ENCODE data around the gene RPH3AL. TPM values are rescaled to one million over a fixed set of nuclear protein-coding genes. Genes with fewer than 3 reads are reported as not detected.

Gene RPH3AL
- total RNA-seq, 1 experiment from 2014 or later: 3.0 TPM

- H2BK5ac ChIP-seq (ENCODE audit: insufficient read length, low read length): no peak overlapping the region
- no peaks in the 10 kb centered on the region; the same call in 1 of the 2 replicates for H3K4me1 ChIP-seq (ENCODE audit: insufficient read depth, low read length)
- Mint-ChIP-seq H3K27me3 (ENCODE audit: low read depth) (peaks cover 19% of the 10 kb centered on the region), H3K36me3 (ENCODE audit: insufficient read depth in 1 of 3, low read depth in 3 of 3) (no peaks in the 10 kb centered on the region), H3K4me1 (peaks cover 19 to 26% of the 10 kb centered on the region in 2 experiments), H3K4me3 (no peak overlapping the region), H3K9me3 (peaks cover 7% of the 10 kb centered on the region in 2 experiments; a peak in 4 of 5 replicates), H3K27ac (no peak overlapping the region)
- H3K27me3 ChIP-seq (ENCODE audit: insufficient read depth, low read length): no peaks in the 10 kb centered on the region
- no peak overlapping the region for H2BK12ac ChIP-seq (ENCODE audit: insufficient read length, low read depth, low read length)
- H3K9ac ChIP-seq (ENCODE audit: extremely low read depth, insufficient read length, low read length): no peak overlapping the region
- H3K18ac ChIP-seq (ENCODE audit: insufficient read length, low read depth, low read length): no peak overlapping the region
- no peak overlapping the region for H2AK5ac ChIP-seq (ENCODE audit: insufficient read length, low read length)
- TF ChIP-seq CTCF (conservative IDR thresholded peaks at IDR 0.05): no peak
- H3K9me3 ChIP-seq (ENCODE audit: control insufficient read depth, low read depth, low read length): no peaks in the 10 kb centered on the region
- WGBS (ENCODE audit: extremely low coverage, insufficient read length, low lambda C conversion rate): no CpG with 5 or more reads among the region's 4 CpGs
- H3K79me1 ChIP-seq (ENCODE audit: insufficient read depth, low read depth, low read length, poor library complexity, severe bottlenecking): no peaks in the 10 kb centered on the region
- no peak overlapping the region for H2BK20ac ChIP-seq (ENCODE audit: low read depth, low read length, poor library complexity, severe bottlenecking)
- no peak overlapping the region for H3T11ph ChIP-seq (ENCODE audit: low read length)
- no peak overlapping the region for H3K4ac ChIP-seq (ENCODE audit: low read depth, low read length)
- H4K91ac ChIP-seq (ENCODE audit: insufficient read length, low read depth, low read length): no peak overlapping the region
- H4K5ac ChIP-seq (ENCODE audit: insufficient read length, low read depth, low read length): no peak overlapping the region
- no peak overlapping the region for H3K14ac ChIP-seq (ENCODE audit: insufficient read depth, low read length)
- no peaks in the 10 kb centered on the region for H4K20me1 ChIP-seq (ENCODE audit: control insufficient read depth, insufficient read depth, insufficient read length)
- H3K56ac ChIP-seq (ENCODE audit: insufficient read length, low read depth, low read length): no peak overlapping the region
- H3K23ac ChIP-seq (ENCODE audit: insufficient read length, low read depth, low read length): no peak overlapping the region
- H4K8ac ChIP-seq (replicated peaks; ENCODE audit: insufficient read length, low read depth, low read length): no peak overlapping the region
- H2AFZ ChIP-seq (ENCODE audit: low read length): no peak overlapping the region
- H2BK120ac ChIP-seq (ENCODE audit: low read depth, low read length, poor library complexity, severe bottlenecking): no peak overlapping the region
- H2BK15ac ChIP-seq (ENCODE audit: low read depth, low read length): no peak overlapping the region
- H3K23me2 ChIP-seq (ENCODE audit: insufficient read length, low read depth, low read length, poor library complexity, severe bottlenecking): no peaks in the 10 kb centered on the region
- H3K4me2 ChIP-seq (ENCODE audit: insufficient read depth, insufficient read length, low read length): no peak overlapping the region
- H3K79me2 ChIP-seq (ENCODE audit: insufficient read depth, low read length): no peaks in the 10 kb centered on the region
- no peak overlapping the region for H3K27ac ChIP-seq (ENCODE audit: insufficient read length, low read depth, low read length)
- peak; percentile 23 for DNase-seq
Observed at GRCh38 chr17:340074-340473, 12.5 kb downstream of the RPH3AL start.

All from H9 (cell line).